Measurements from ENCODE around the gene DOC2B. TPM values are rescaled to one million over a fixed set of nuclear protein-coding genes. Genes with fewer than 3 reads are reported as not detected.
"Not testable (repeated sequence)": the region's sequence is repeated elsewhere in the genome, so short reads cannot be mapped to it uniquely, and the experiment has no call there.

DOC2B gene
- total and polyA plus RNA-seq, 2 donors = 5.1 to 13.2 TPM

GRCh38 chr17:204427-205147, 23.1 kb upstream of the DOC2B start:
- Histone ChIP-seq H3K4me1 (ENCODE audit: insufficient read depth) (no peaks in the 10 kb centered on the region), H3K27ac (ENCODE audit: low read depth) (no peak overlapping the region), H3K36me3 (ENCODE audit: insufficient read depth) (no peaks in the 10 kb centered on the region), H3K4me3 (ENCODE audit: low read depth, low read length) (no peak overlapping the region)
- WGBS = 48% methylated on average over 11 of the region's 11 CpGs
- no peak for DNase-seq (ENCODE audit: extremely low spot score)

GRCh38 chr17:202501-202951, 21.1 kb upstream of the DOC2B start:
- no peaks in the 10 kb centered on the region for H3K36me3 ChIP-seq (ENCODE audit: insufficient read depth)
- H3K27ac ChIP-seq (ENCODE audit: low read depth) = no peak overlapping the region
- H3K4me1 ChIP-seq (ENCODE audit: insufficient read depth) = no peaks in the 10 kb centered on the region
- DNase-seq (ENCODE audit: extremely low spot score) = no peak
- 83% methylated on average over 23 of the region's 23 CpGs for WGBS
- no peak overlapping the region for H3K4me3 ChIP-seq (ENCODE audit: low read depth, low read length)

- WGBS = 68% methylated on average over 10 of the region's 13 CpGs
- not testable (repeated sequence) for H3K4me1 ChIP-seq (ENCODE audit: insufficient read depth); DNase-seq (ENCODE audit: extremely low spot score); H3K27ac ChIP-seq (ENCODE audit: low read depth); H3K36me3 ChIP-seq (ENCODE audit: insufficient read depth); H3K4me3 ChIP-seq (ENCODE audit: low read depth, low read length)
These were observed 20.3 kb upstream of the DOC2B start for GRCh38 chr17:201736-202135.

- not testable (repeated sequence) for DNase-seq (ENCODE audit: extremely low spot score); H3K27ac ChIP-seq (ENCODE audit: low read depth); H3K4me3 ChIP-seq (ENCODE audit: low read depth, low read length); H3K36me3 ChIP-seq (ENCODE audit: insufficient read depth); H3K4me1 ChIP-seq (ENCODE audit: insufficient read depth)
- 80% methylated on average over 13 of the region's 16 CpGs for WGBS
These were observed 19.8 kb upstream of the DOC2B start for GRCh38 chr17:201257-201656.

GRCh38 chr17:200586-200985, 19.1 kb upstream of the DOC2B start:
- H3K4me3 ChIP-seq (ENCODE audit: low read depth, low read length) = no peak overlapping the region
- 49% methylated on average over 10 of the region's 10 CpGs for WGBS
- H3K36me3 ChIP-seq (ENCODE audit: insufficient read depth) = no peaks in the 10 kb centered on the region
- H3K4me1 ChIP-seq (ENCODE audit: insufficient read depth) = no peaks in the 10 kb centered on the region
- no peak overlapping the region for H3K27ac ChIP-seq (ENCODE audit: low read depth)
- DNase-seq (ENCODE audit: extremely low spot score) = no peak

- H3K4me1 ChIP-seq (ENCODE audit: insufficient read depth) = no peaks in the 10 kb centered on the region
- WGBS = 34% methylated on average over 14 of the region's 14 CpGs
- H3K4me3 ChIP-seq (ENCODE audit: low read depth, low read length) = no peak overlapping the region
- H3K36me3 ChIP-seq (ENCODE audit: insufficient read depth) = no peaks in the 10 kb centered on the region
- no peak overlapping the region for H3K27ac ChIP-seq (ENCODE audit: low read depth)
- no peak for DNase-seq (ENCODE audit: extremely low spot score)
These were observed 18.5 kb upstream of the DOC2B start for GRCh38 chr17:199806-200545.

- DNase-seq (ENCODE audit: extremely low spot score) = no peak
- H3K4me3 ChIP-seq (ENCODE audit: low read depth, low read length) = no peak overlapping the region
- no peak overlapping the region for H3K27ac ChIP-seq (ENCODE audit: low read depth)
- WGBS = 4% methylated on average over 8 of the region's 8 CpGs
- H3K4me1 ChIP-seq (ENCODE audit: insufficient read depth) = no peaks in the 10 kb centered on the region
- no peaks in the 10 kb centered on the region for H3K36me3 ChIP-seq (ENCODE audit: insufficient read depth)
These were observed 17.7 kb upstream of the DOC2B start for GRCh38 chr17:199191-199604.

- H3K4me1 ChIP-seq (ENCODE audit: insufficient read depth); H3K4me3 ChIP-seq (ENCODE audit: low read depth, low read length); DNase-seq (ENCODE audit: extremely low spot score); H3K27ac ChIP-seq (ENCODE audit: low read depth); H3K36me3 ChIP-seq (ENCODE audit: insufficient read depth): not testable (repeated sequence)
- 93% methylated on average over 15 of the region's 15 CpGs for WGBS
These were observed 16.8 kb upstream of the DOC2B start for GRCh38 chr17:198225-198624.

- H3K4me1 ChIP-seq (ENCODE audit: insufficient read depth) = no peaks in the 10 kb centered on the region
- no peak for DNase-seq (ENCODE audit: extremely low spot score)
- H3K27ac ChIP-seq (ENCODE audit: low read depth) = no peak overlapping the region
- H3K4me3 ChIP-seq (ENCODE audit: low read depth, low read length) = no peak overlapping the region
- WGBS = 97% methylated on average over 2 of the region's 2 CpGs
- no peaks in the 10 kb centered on the region for H3K36me3 ChIP-seq (ENCODE audit: insufficient read depth)
These were observed 15.9 kb upstream of the DOC2B start for GRCh38 chr17:197352-197751.

GRCh38 chr17:194828-195602, 13.6 kb upstream of the DOC2B start:
- WGBS = 68% methylated on average over 16 of the region's 16 CpGs
- Histone ChIP-seq H3K4me3 (ENCODE audit: low read depth, low read length) (no peak overlapping the region), H3K4me1 (ENCODE audit: insufficient read depth) (no peaks in the 10 kb centered on the region), H3K27ac (ENCODE audit: low read depth) (no peak overlapping the region), H3K36me3 (ENCODE audit: insufficient read depth) (no peaks in the 10 kb centered on the region)
- DNase-seq (ENCODE audit: extremely low spot score) = no peak

- Histone ChIP-seq H3K4me3 (ENCODE audit: low read depth, low read length) (no peak overlapping the region), H3K36me3 (ENCODE audit: insufficient read depth) (no peaks in the 10 kb centered on the region), H3K27ac (ENCODE audit: low read depth) (no peak overlapping the region), H3K4me1 (ENCODE audit: insufficient read depth) (no peaks in the 10 kb centered on the region)
- WGBS = 54% methylated on average over 31 of the region's 31 CpGs
- no peak for DNase-seq (ENCODE audit: extremely low spot score)
These were observed 12.7 kb upstream of the DOC2B start for GRCh38 chr17:193841-194806.

GRCh38 chr17:193426-193810, 12.0 kb upstream of the DOC2B start:
- DNase-seq (ENCODE audit: extremely low spot score) = no peak
- Histone ChIP-seq H3K36me3 (ENCODE audit: insufficient read depth) (no peaks in the 10 kb centered on the region), H3K4me1 (ENCODE audit: insufficient read depth) (no peaks in the 10 kb centered on the region), H3K4me3 (ENCODE audit: low read depth, low read length) (no peak overlapping the region), H3K27ac (ENCODE audit: low read depth) (no peak overlapping the region)
- WGBS = 97% methylated on average over 8 of the region's 8 CpGs
